Aorta (tissue), 5 donors: ENCODE measurements around the gene CRACR2A. TPM values are rescaled to one million over a fixed set of nuclear protein-coding genes. Genes with fewer than 3 reads are reported as not detected.

Experiments used
- ATAC-seq: fragments of 200-7000 bp; cut with Tn5 transposase; one replicate; pipeline ENCODE4 v1.9.1; 2022; ENCODE audit warnings: moderate library complexity; ENCODE audit not compliant: low FRiP score
- DNase-seq, 2 donors: peaks; one replicate each; pipeline ENCODE4 v3.0.0-alpha.2; 2020
- H3K27ac ChIP-seq, 2 donors: one replicate each; pipeline ENCODE4 v1.5.1; 2013; ENCODE audit warnings: low read length in 2 of 2, mild to moderate bottlenecking in 2 of 2, moderate library complexity in 2 of 2, control low read depth in 1 of 2, inconsistent platforms in 1 of 2, low read depth in 1 of 2
- H3K27me3 ChIP-seq, 2 donors: one replicate each; pipeline ENCODE4 v1.6.1; 2013; ENCODE audit warnings: control low read depth in 1 of 2, low read length in 1 of 2, mild to moderate bottlenecking in 1 of 2, moderate library complexity in 1 of 2; ENCODE audit not compliant: insufficient read depth in 2 of 2, control insufficient read depth in 1 of 2
- H3K36me3 ChIP-seq, 2 donors: one replicate each; pipeline ENCODE4 v1.6.1; 2013; ENCODE audit warnings: control low read depth in 1 of 2, low read length in 1 of 2, mild to moderate bottlenecking in 1 of 2; ENCODE audit not compliant: insufficient read depth in 2 of 2, control insufficient read depth in 1 of 2
- H3K4me1 ChIP-seq, 2 donors: one replicate each; pipeline ENCODE4 v1.6.1; 2013; ENCODE audit warnings: low read length in 2 of 2, control low read depth in 1 of 2, mild to moderate bottlenecking in 1 of 2, moderate library complexity in 1 of 2; ENCODE audit not compliant: insufficient read depth in 2 of 2, control insufficient read depth in 1 of 2
- H3K4me3 ChIP-seq, 2 donors: one replicate each; pipeline ENCODE4 v1.5.1; 2013; ENCODE audit warnings: low read length in 2 of 2, control low read depth in 1 of 2, mild to moderate bottlenecking in 1 of 2
- H3K9me3 ChIP-seq: one replicate; pipeline ENCODE4 v1.6.1; 2013; ENCODE audit warnings: mild to moderate bottlenecking, low read length; ENCODE audit not compliant: control insufficient read depth
- WGBS, 2 donors: extraction: QIAGEN DNeasy Blood & Tissue Kit; methylation state at CpG; one replicate each; pipeline ENCODE4 v1.1.7; 2013; 5-methylcytosine and 5-hydroxymethylcytosine counted together
- intact Hi-C, 2 donors: fragments of 100-400 bp; cut with DNase I; formaldehyde crosslinking; loops; one replicate each; pipeline versions ENCODE4 v1.14.2 to v1.15.0; 2022
- polyA plus RNA-seq, 2 donors: library from polyadenylated mRNA; stranded (reverse); fragments of 200-250 nt; gene quantifications; one replicate each; pipeline ENCODE4 v1.2.3, GENCODE V29; 2013
- total RNA-seq, 2 donors: library from RNA; stranded (reverse); fragmentation: NEBNext Ultra II Directional; extraction: Animal tissue kit (Norgen Biotek cat#: 25700); gene quantifications; one replicate each; pipeline ENCODE4 v1.2.1, GENCODE V29; 2021
- donor health status: healthy with polysubstance abuse.
- donor health status: Bipolar disorder and iron deficiency.
- donor health status: DM: no; HTN: no; CAD: no.
- donor health status: DM: no; HTN: no; CAD: no.
- donor health status: DM: yes; HTN: yes; CAD: no.

The CRACR2A gene
- total and polyA plus RNA-seq, 4 donors: 0.49 to 6.9 (median 4.2) TPM

GRCh38 chr12:3684449-3685051 is 68.4 kb downstream of the CRACR2A start:
- Histone ChIP-seq H3K36me3 (no peaks in the 10 kb centered on the region), H3K27ac (no peak overlapping the region), H3K27me3 (peaks cover 0 to 1% of the 10 kb centered on the region in 2 donors), H3K9me3 (no peaks in the 10 kb centered on the region), H3K4me3 (no peak overlapping the region), H3K4me1 (no peaks in the 10 kb centered on the region)
- intact Hi-C loops: no loop called here
- DNase-seq: no peak
- ATAC-seq: no peak
- WGBS, 2 donors: 64 to 74% methylated on average over 12 of the region's 12 CpGs

GRCh38 chr12:3683670-3684069 is 69.2 kb downstream of the CRACR2A start:
- 83% methylated on average over 4 of the region's 4 CpGs for WGBS, 2 donors
- ATAC-seq (no peak), DNase-seq (no peak)
- intact Hi-C loops: no loop called here
- no peaks in the 10 kb centered on the region for H3K27me3 ChIP-seq
- no peak overlapping the region for H3K27ac ChIP-seq
- H3K4me1 ChIP-seq: no peaks in the 10 kb centered on the region
- H3K4me3 ChIP-seq: no peak overlapping the region
- no peaks in the 10 kb centered on the region for H3K9me3 ChIP-seq
- H3K36me3 ChIP-seq: no peaks in the 10 kb centered on the region

DNA sequence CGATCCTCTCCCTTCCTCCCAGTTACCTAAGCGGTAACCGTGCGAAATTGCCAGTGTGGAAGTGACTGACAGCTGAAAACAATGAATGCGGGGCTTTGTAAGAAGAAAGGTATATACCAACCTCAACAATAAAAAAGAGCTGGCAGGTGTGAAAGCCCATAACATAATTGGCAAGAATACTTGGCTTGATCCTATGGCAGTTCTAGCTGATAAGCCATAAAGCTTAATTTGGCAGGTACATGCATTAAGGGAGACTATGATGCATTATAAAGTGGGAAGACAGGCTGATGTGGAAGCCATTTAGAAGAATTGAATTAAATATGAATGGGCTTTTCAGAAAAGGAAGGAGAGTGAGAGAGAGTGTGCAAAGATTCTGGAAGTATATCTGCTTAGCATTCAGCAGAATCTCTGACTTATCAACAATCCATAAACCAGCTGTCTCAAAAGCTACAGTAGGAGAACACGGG is 71.3 kb downstream of the CRACR2A start:
- H3K27me3 ChIP-seq: no peaks in the 10 kb centered on the region
- no peaks in the 10 kb centered on the region for H3K4me1 ChIP-seq
- no peak overlapping the region for H3K27ac ChIP-seq
- ATAC-seq (no peak), DNase-seq (no peak)
- intact Hi-C loops: no loop called here
- no peaks in the 10 kb centered on the region for H3K9me3 ChIP-seq
- H3K4me3 ChIP-seq: no peak overlapping the region
- H3K36me3 ChIP-seq: no peaks in the 10 kb centered on the region
- 73% methylated on average over 6 of the region's 6 CpGs for WGBS, 2 donors

- Histone ChIP-seq H3K27ac (no peak overlapping the region), H3K36me3 (no peaks in the 10 kb centered on the region), H3K4me1 (no peaks in the 10 kb centered on the region), H3K4me3 (no peak overlapping the region), H3K27me3 (no peaks in the 10 kb centered on the region), H3K9me3 (no peaks in the 10 kb centered on the region)
- intact Hi-C loops: no loop called here
- WGBS, 2 donors: 78 to 81% methylated on average over 8 of the region's 8 CpGs
- no peak for DNase-seq
- ATAC-seq: no peak
Measured at GRCh38 chr12:3680919-3681594, 71.9 kb downstream of the CRACR2A start.

GRCh38 chr12:3679831-3680230 is 73.1 kb downstream of the CRACR2A start:
- Histone ChIP-seq H3K27me3 (no peaks in the 10 kb centered on the region), H3K4me3 (no peak overlapping the region), H3K36me3 (no peaks in the 10 kb centered on the region), H3K4me1 (no peaks in the 10 kb centered on the region), H3K9me3 (no peaks in the 10 kb centered on the region), H3K27ac (no peak overlapping the region)
- DNase-seq: no peak
- 93 to 97% methylated on average over 3 of the region's 3 CpGs for WGBS, 2 donors
- ATAC-seq: no peak
- intact Hi-C loops: no loop called here

DNA sequence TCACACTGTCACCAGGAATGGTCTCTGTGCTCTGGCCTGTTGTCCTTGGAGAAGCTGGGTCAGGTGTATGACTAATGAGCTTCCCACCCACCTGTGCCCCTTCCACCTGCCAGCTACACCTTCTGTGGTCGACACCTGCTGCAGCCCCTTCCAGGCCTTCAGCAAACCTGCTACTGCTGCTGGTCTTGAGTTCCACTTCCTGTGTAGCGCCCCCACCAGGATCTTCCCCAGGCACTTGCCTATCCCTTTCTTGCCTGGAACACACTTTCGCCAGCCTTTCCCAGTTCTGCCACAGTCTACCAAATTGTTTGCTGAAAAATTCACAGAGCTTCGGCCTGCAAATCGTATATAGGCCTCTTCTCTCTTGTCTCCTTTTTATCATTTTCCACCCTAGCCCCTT is 75.3 kb downstream of the CRACR2A start:
- intact Hi-C loops: no loop called here
- H3K27ac ChIP-seq: no peak overlapping the region
- H3K4me1 ChIP-seq: no peaks in the 10 kb centered on the region
- H3K36me3 ChIP-seq: no peaks in the 10 kb centered on the region
- 94 to 95% methylated on average over 5 of the region's 5 CpGs for WGBS, 2 donors
- DNase-seq (no peak), ATAC-seq (no peak)
- H3K4me3 ChIP-seq: no peak overlapping the region
- no peaks in the 10 kb centered on the region for H3K27me3 ChIP-seq
- H3K9me3 ChIP-seq: no peaks in the 10 kb centered on the region

DNA sequence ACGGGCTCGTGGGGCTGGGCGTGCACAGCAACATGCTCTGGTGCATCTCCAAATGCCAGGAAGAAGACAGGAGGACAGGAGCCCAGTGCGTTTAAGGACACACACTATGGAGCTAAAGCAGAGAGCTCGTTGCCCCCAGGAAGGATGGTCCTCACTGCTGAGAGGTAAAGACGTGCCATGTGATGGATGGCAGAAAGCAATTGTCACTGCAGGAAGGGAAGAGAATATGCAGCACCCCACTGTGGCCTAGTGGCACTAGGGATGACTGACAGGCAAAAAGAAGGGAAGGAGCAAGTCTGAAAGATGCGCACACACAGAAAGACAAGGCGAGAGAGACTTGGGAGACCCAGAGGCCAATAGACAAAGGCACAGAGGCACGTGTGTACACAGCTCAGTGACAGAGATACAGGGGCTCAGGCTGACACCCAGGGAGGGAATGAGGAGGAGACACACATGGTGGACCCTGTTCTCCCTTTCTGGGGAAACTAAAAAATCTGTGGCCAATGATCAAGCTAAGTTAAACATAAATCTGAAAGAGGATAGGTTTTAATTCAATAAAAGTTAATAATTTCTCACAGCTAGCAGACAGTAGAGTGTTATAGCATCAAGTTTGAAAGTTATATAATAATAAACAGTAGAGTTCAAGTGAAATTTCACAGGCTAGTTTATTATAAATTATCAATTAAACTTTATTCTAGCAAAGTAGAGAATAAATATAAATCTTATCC is 78.8 kb downstream of the CRACR2A start:
- no peak overlapping the region for H3K27ac ChIP-seq
- H3K4me1 ChIP-seq: no peaks in the 10 kb centered on the region
- intact Hi-C loops: no loop called here
- ATAC-seq: no peak
- no peaks in the 10 kb centered on the region for H3K9me3 ChIP-seq
- no peaks in the 10 kb centered on the region for H3K27me3 ChIP-seq
- WGBS, 2 donors: 69 to 73% methylated on average over 9 of the region's 9 CpGs
- DNase-seq: no peak
- no peaks in the 10 kb centered on the region for H3K36me3 ChIP-seq
- no peak overlapping the region for H3K4me3 ChIP-seq

- H3K36me3 ChIP-seq: no peaks in the 10 kb centered on the region
- intact Hi-C loops: no loop called here
- no peaks in the 10 kb centered on the region for H3K9me3 ChIP-seq
- no peak overlapping the region for H3K27ac ChIP-seq
- DNase-seq: no peak
- H3K27me3 ChIP-seq: no peaks in the 10 kb centered on the region
- no peak for ATAC-seq
- WGBS, 2 donors: 53 to 70% methylated on average over 2 of the region's 2 CpGs
- no peaks in the 10 kb centered on the region for H3K4me1 ChIP-seq
- no peak overlapping the region for H3K4me3 ChIP-seq
Measured at GRCh38 chr12:3672113-3672509, 80.8 kb downstream of the CRACR2A start.
